ENCODE data around the gene TMEM88.

The TMEM88 gene

GRCh38 chr17:7835814-7836595, 18.9 kb upstream of the TMEM88 start:
- Histone ChIP-seq H3K4me3 (ENCODE audit: low read length) (peak overlapping the region; percentile 84), H3K9me3 (ENCODE audit: low read length) (no peaks in the 10 kb centered on the region), H3K4me1 (ENCODE audit: insufficient read depth, low read length) (peaks cover 55% of the 10 kb centered on the region), H2AFZ (ENCODE audit: low read depth, low read length) (peak overlapping the region; percentile 14), H3K27me3 (ENCODE audit: insufficient read depth, low read length) (peaks cover 5% of the 10 kb centered on the region), H3K36me3 (ENCODE audit: insufficient read depth, low read length) (peaks cover 2% of the 10 kb centered on the region)

- H3K27me3 ChIP-seq (ENCODE audit: insufficient read depth, low read length), result no peaks in the 10 kb centered on the region
- peak overlapping the region; percentile 84 for H3K4me3 ChIP-seq (ENCODE audit: low read length)
- H3K36me3 ChIP-seq (ENCODE audit: insufficient read depth, low read length), result peaks cover 2% of the 10 kb centered on the region
- H3K9me3 ChIP-seq (ENCODE audit: low read length), result no peaks in the 10 kb centered on the region
- H3K4me1 ChIP-seq (ENCODE audit: insufficient read depth, low read length), result peaks cover 60% of the 10 kb centered on the region
- no peak overlapping the region for H2AFZ ChIP-seq (ENCODE audit: low read depth, low read length)
Measured at GRCh38 chr17:7836596-7837407, 18.1 kb upstream of the TMEM88 start.

- H3K4me1 ChIP-seq (ENCODE audit: insufficient read depth, low read length), result peaks cover 63% of the 10 kb centered on the region
- H3K27me3 ChIP-seq (ENCODE audit: insufficient read depth, low read length), result no peaks in the 10 kb centered on the region
- H3K36me3 ChIP-seq (ENCODE audit: insufficient read depth, low read length), result peaks cover 2% of the 10 kb centered on the region
- H2AFZ ChIP-seq (ENCODE audit: low read depth, low read length), result no peak overlapping the region
- peak overlapping the region; percentile 84 for H3K4me3 ChIP-seq (ENCODE audit: low read length)
- H3K9me3 ChIP-seq (ENCODE audit: low read length), result no peaks in the 10 kb centered on the region
Measured at GRCh38 chr17:7837408-7838088, 17.3 kb upstream of the TMEM88 start.

GRCh38 chr17:7838090-7839075, 16.5 kb upstream of the TMEM88 start:
- Histone ChIP-seq H3K4me1 (ENCODE audit: insufficient read depth, low read length) (peaks cover 65% of the 10 kb centered on the region), H3K4me3 (ENCODE audit: low read length) (peak overlapping the region; percentile 84), H2AFZ (ENCODE audit: low read depth, low read length) (no peak overlapping the region), H3K36me3 (ENCODE audit: insufficient read depth, low read length) (peaks cover 2% of the 10 kb centered on the region), H3K9me3 (ENCODE audit: low read length) (no peaks in the 10 kb centered on the region), H3K27me3 (ENCODE audit: insufficient read depth, low read length) (no peaks in the 10 kb centered on the region)

- Histone ChIP-seq H3K4me1 (ENCODE audit: insufficient read depth, low read length) (peaks cover 60% of the 10 kb centered on the region), H2AFZ (ENCODE audit: low read depth, low read length) (no peak overlapping the region), H3K9me3 (ENCODE audit: low read length) (no peaks in the 10 kb centered on the region), H3K4me3 (ENCODE audit: low read length) (peak overlapping the region; percentile 33), H3K27me3 (ENCODE audit: insufficient read depth, low read length) (no peaks in the 10 kb centered on the region), H3K36me3 (ENCODE audit: insufficient read depth, low read length) (peaks cover 2% of the 10 kb centered on the region)
Measured at GRCh38 chr17:7839190-7839875, 15.5 kb upstream of the TMEM88 start.

GRCh38 chr17:7839876-7840261, 15.0 kb upstream of the TMEM88 start:
- H3K36me3 ChIP-seq (ENCODE audit: insufficient read depth, low read length), result peaks cover 2% of the 10 kb centered on the region
- H3K9me3 ChIP-seq (ENCODE audit: low read length), result no peaks in the 10 kb centered on the region
- no peak overlapping the region for H3K4me3 ChIP-seq (ENCODE audit: low read length)
- peaks cover 57% of the 10 kb centered on the region for H3K4me1 ChIP-seq (ENCODE audit: insufficient read depth, low read length)
- H2AFZ ChIP-seq (ENCODE audit: low read depth, low read length), result no peak overlapping the region
- H3K27me3 ChIP-seq (ENCODE audit: insufficient read depth, low read length), result no peaks in the 10 kb centered on the region

GRCh38 chr17:7840441-7840840, 14.4 kb upstream of the TMEM88 start:
- Histone ChIP-seq H3K4me3 (ENCODE audit: low read length) (no peak overlapping the region), H2AFZ (ENCODE audit: low read depth, low read length) (no peak overlapping the region), H3K9me3 (ENCODE audit: low read length) (no peaks in the 10 kb centered on the region), H3K27me3 (ENCODE audit: insufficient read depth, low read length) (no peaks in the 10 kb centered on the region), H3K4me1 (ENCODE audit: insufficient read depth, low read length) (peaks cover 62% of the 10 kb centered on the region), H3K36me3 (ENCODE audit: insufficient read depth, low read length) (peaks cover 4% of the 10 kb centered on the region)

- Histone ChIP-seq H3K4me3 (ENCODE audit: low read length) (peak overlapping the region; percentile 87), H2AFZ (ENCODE audit: low read depth, low read length) (no peak overlapping the region), H3K9me3 (ENCODE audit: low read length) (no peaks in the 10 kb centered on the region), H3K4me1 (ENCODE audit: insufficient read depth, low read length) (peaks cover 65% of the 10 kb centered on the region), H3K27me3 (ENCODE audit: insufficient read depth, low read length) (no peaks in the 10 kb centered on the region), H3K36me3 (ENCODE audit: insufficient read depth, low read length) (peaks cover 8% of the 10 kb centered on the region)
Measured at GRCh38 chr17:7840875-7841274, 14.0 kb upstream of the TMEM88 start.

- H3K36me3 ChIP-seq (ENCODE audit: insufficient read depth, low read length), result peaks cover 13% of the 10 kb centered on the region
- H2AFZ ChIP-seq (ENCODE audit: low read depth, low read length), result no peak overlapping the region
- no peaks in the 10 kb centered on the region for H3K27me3 ChIP-seq (ENCODE audit: insufficient read depth, low read length)
- peaks cover 62% of the 10 kb centered on the region for H3K4me1 ChIP-seq (ENCODE audit: insufficient read depth, low read length)
- peak overlapping the region; percentile 87 for H3K4me3 ChIP-seq (ENCODE audit: low read length)
- H3K9me3 ChIP-seq (ENCODE audit: low read length), result no peaks in the 10 kb centered on the region
Measured at GRCh38 chr17:7841396-7841914, 13.4 kb upstream of the TMEM88 start.

GRCh38 chr17:7841915-7842379, 12.9 kb upstream of the TMEM88 start:
- Histone ChIP-seq H3K4me1 (ENCODE audit: insufficient read depth, low read length) (peaks cover 61% of the 10 kb centered on the region), H3K9me3 (ENCODE audit: low read length) (no peaks in the 10 kb centered on the region), H3K4me3 (ENCODE audit: low read length) (peak overlapping the region; percentile 87), H3K36me3 (ENCODE audit: insufficient read depth, low read length) (peaks cover 17% of the 10 kb centered on the region), H2AFZ (ENCODE audit: low read depth, low read length) (no peak overlapping the region), H3K27me3 (ENCODE audit: insufficient read depth, low read length) (no peaks in the 10 kb centered on the region)

GRCh38 chr17:7842380-7843256, 12.2 kb upstream of the TMEM88 start:
- H3K27me3 ChIP-seq (ENCODE audit: insufficient read depth, low read length), result no peaks in the 10 kb centered on the region
- H3K4me1 ChIP-seq (ENCODE audit: insufficient read depth, low read length), result peaks cover 54% of the 10 kb centered on the region

More at GRCh38 chr17:7842380-7843256, 12.2 kb upstream of the TMEM88 start:
- peak overlapping the region; percentile 87 for H3K4me3 ChIP-seq (ENCODE audit: low read length)
- peaks cover 19% of the 10 kb centered on the region for H3K36me3 ChIP-seq (ENCODE audit: insufficient read depth, low read length)
- no peak overlapping the region for H2AFZ ChIP-seq (ENCODE audit: low read depth, low read length)
- no peaks in the 10 kb centered on the region for H3K9me3 ChIP-seq (ENCODE audit: low read length)

Data from neuron (in vitro differentiated cells).